H1 (cell line): ENCODE results near the gene CBLN3. TPM values are rescaled to one million over a fixed set of nuclear protein-coding genes. Genes with fewer than 3 reads are reported as not detected.

Experiments used
- EGR1 ChIP-seq: IDR thresholded peaks from 2 replicates; pipeline ENCODE4 v1.6.1; 2011; ENCODE audit warnings: low read depth, low read length, borderline replicate concordance
- polyA plus RNA-seq, 7 experiments: library from polyadenylated mRNA; depleted of rRNA in 3 of 7; stranded (reverse) in 5 of 7; unstranded in 2 of 7; fragments of >200 nt in 5 of 7; fragments of 200-250 nt in 2 of 7; gene quantifications; 1 replicate in 5 of 7; 2 replicates in 1 of 7; 4 replicates in 1 of 7; pipeline versions ENCODE4 v1.2.1 to v1.2.3, GENCODE V29; 2011 to 2013; ENCODE audit warnings: missing spikeins in 2 of 7, mixed read lengths in 2 of 7
- total RNA-seq: library from RNA; stranded (reverse); fragmentation: NEBNext Ultra II Directional; extraction: Animal tissue kit (Norgen Biotek cat#: 25700); gene quantifications from 2 replicates; pipeline ENCODE4 v1.2.1, GENCODE V29; 2021

CBLN3 gene
- total and polyA plus RNA-seq, 2 of the 8 experiments (the other 6 are each of a cell fraction or from before 2014, with no cell fraction given): 0.54 to 1.00 TPM

DNA sequence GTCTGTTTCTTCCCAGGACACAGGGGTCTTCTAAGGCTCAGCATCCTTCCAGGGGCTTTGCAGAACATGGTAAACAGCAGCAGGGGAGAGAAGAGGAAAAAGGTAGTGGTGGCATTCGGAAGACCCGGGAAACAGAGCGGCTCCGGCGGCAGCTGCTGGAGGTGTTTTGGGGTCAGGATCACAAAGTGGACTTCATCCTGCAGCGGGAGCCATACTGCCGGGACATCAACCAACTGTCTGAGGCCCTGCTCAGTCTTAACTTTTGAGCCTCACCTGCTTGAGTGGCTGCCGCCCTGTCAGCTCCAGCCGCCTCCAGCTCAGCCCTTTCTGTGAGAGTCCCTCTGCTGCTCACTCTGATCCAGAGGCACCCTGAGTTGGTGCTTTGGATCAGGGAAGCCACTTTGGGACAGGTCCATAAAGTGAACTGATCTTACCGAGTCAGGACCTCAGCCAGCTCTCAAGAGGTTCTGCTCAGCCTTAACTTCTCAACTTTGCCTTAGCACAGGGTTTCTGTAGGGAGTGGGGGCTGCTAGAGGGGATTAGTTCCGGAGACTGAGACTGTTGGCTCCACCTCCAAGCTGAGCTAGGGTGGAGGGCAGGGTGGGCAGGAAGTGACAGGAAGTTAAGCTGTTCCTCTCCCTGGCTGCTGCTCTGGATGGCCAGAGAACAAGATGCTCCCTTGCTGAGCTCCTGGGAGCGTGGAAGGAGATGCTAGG is 7.7 kb upstream of the CBLN3 start (continued):
- TF ChIP-seq EGR1: no peak
